HG03045 (cell line): ENCODE measurements around the gene CAMK1.

Source experiments
- ATAC-seq: cut with Tn5 transposase; IDR thresholded peaks from one replicate; pipeline ENCODE4 v1.9.1; 2021; ENCODE audit warnings: mild to moderate bottlenecking, moderate library complexity; ENCODE audit not compliant: unreplicated experiment

The CAMK1 gene

GRCh38 chr3:9793161-9793781 lies 23.5 kb upstream of the CAMK1 start:
- peak; percentile 4 for ATAC-seq

- peak; percentile 83 for ATAC-seq
Measured at GRCh38 chr3:9792405-9793160, 22.8 kb upstream of the CAMK1 start, which contains the start of the genes ARPC4 and TADA3. ARPC4 (plus strand) TSS chr3:9793082; CDS start chr3:9793122, 40 bp downstream. TADA3 (minus strand) TSS chr3:9792473; CDS start chr3:9791466, 1,007 bp downstream.

GRCh38 chr3:9791790-9792404 lies 22.1 kb upstream of the CAMK1 start:
- ATAC-seq = no peak

GRCh38 chr3:9791127-9791526 lies 21.4 kb upstream of the CAMK1 start:
- no peak for ATAC-seq

- no peak for ATAC-seq
Measured at GRCh38 chr3:9787714-9788113, 18.0 kb upstream of the CAMK1 start.

GRCh38 chr3:9786825-9787669 lies 17.3 kb upstream of the CAMK1 start:
- ATAC-seq = no peak

GRCh38 chr3:9786209-9786739 lies 16.5 kb upstream of the CAMK1 start:
- ATAC-seq = no peak

GRCh38 chr3:9785602-9786001 lies 15.9 kb upstream of the CAMK1 start:
- no peak for ATAC-seq

- ATAC-seq = no peak
Measured at GRCh38 chr3:9784965-9785364, 15.2 kb upstream of the CAMK1 start.

GRCh38 chr3:9783954-9784353 lies 14.2 kb upstream of the CAMK1 start:
- no peak for ATAC-seq

GRCh38 chr3:9782770-9783169 lies 13.0 kb upstream of the CAMK1 start:
- no peak for ATAC-seq

- ATAC-seq = no peak
Measured at GRCh38 chr3:9781978-9782603, 12.3 kb upstream of the CAMK1 start.

- no peak for ATAC-seq
Measured at GRCh38 chr3:9781551-9781950, 11.8 kb upstream of the CAMK1 start.

- no peak for ATAC-seq
Measured at GRCh38 chr3:9780910-9781309, 11.2 kb upstream of the CAMK1 start.

- no peak for ATAC-seq
Measured at GRCh38 chr3:9780458-9780812, 10.7 kb upstream of the CAMK1 start.

- no peak for ATAC-seq
Measured at GRCh38 chr3:9779721-9780457, 10.1 kb upstream of the CAMK1 start.

- ATAC-seq = no peak
Measured at GRCh38 chr3:9779075-9779593, 9.4 kb upstream of the CAMK1 start.

GRCh38 chr3:9778143-9779074 lies 8.7 kb upstream of the CAMK1 start:
- ATAC-seq = no peak

- ATAC-seq = no peak
Measured at GRCh38 chr3:9777694-9778021, 7.9 kb upstream of the CAMK1 start.
